Psoas muscle (tissue), 8 donors: Measurements from ENCODE around the gene AUP1. TPM values are rescaled to one million over a fixed set of nuclear protein-coding genes. Genes with fewer than 3 reads are reported as not detected.

Source experiments
- ATAC-seq, 4 donors: fragments of 200-7000 bp; cut with Tn5 transposase; one replicate each; pipeline ENCODE4 v1.9.1; 2020; ENCODE audit warnings: moderate library complexity in 3 of 4, mild to moderate bottlenecking in 2 of 4
- DNase-seq, 2 donors: peaks; one replicate each; pipeline ENCODE4 v3.0.0-alpha.2; 2020
- H3K27ac ChIP-seq: fragments of 200-600 bp; one replicate; pipeline ENCODE4 v1.8.0; 2022
- H3K27me3 ChIP-seq, 3 donors: fragments of 200-600 bp in 1 of 3; one replicate each; pipeline versions ENCODE4 v1.6.1 to v1.8.0; 2013 to 2022; ENCODE audit warnings: low read length in 2 of 3, mild to moderate bottlenecking in 2 of 3, moderate library complexity in 1 of 3; ENCODE audit not compliant: insufficient read depth in 3 of 3
- H3K36me3 ChIP-seq, 2 donors: fragments of 200-600 bp in 1 of 2; one replicate each; pipeline versions ENCODE4 v1.6.1 to v1.8.0; 2013 to 2022; ENCODE audit warnings: low read depth in 1 of 2, mild to moderate bottlenecking in 1 of 2, moderate library complexity in 1 of 2; ENCODE audit not compliant: insufficient read depth in 1 of 2
- H3K4me1 ChIP-seq: fragments of 200-600 bp; one replicate; pipeline ENCODE4 v1.8.0; 2022
- H3K4me3 ChIP-seq: fragments of 200-600 bp; one replicate; pipeline ENCODE4 v1.8.0; 2022; ENCODE audit warnings: mild to moderate bottlenecking
- H3K9me3 ChIP-seq: fragments of 200-600 bp; one replicate; pipeline ENCODE4 v1.8.0; 2022
- WGBS, 3 donors: extraction: QIAGEN DNeasy Blood & Tissue Kit; methylation state at CpG; one replicate each; pipeline versions ENCODE4 v1.1.6 to v1.1.7; 2013; 5-methylcytosine and 5-hydroxymethylcytosine counted together
- intact Hi-C, 2 donors: fragments of 100-400 bp; cut with DNase I; formaldehyde crosslinking; loops; one replicate each; pipeline versions ENCODE4 v1.11.0 to v1.14.2; 2022
- polyA plus RNA-seq, 3 donors: library from polyadenylated mRNA; stranded (reverse); fragments of 200-250 nt; gene quantifications; one replicate each; pipeline ENCODE4 v1.2.3, GENCODE V29; 2013
- total RNA-seq, 4 donors: library from RNA; stranded (reverse); fragmentation: NEBNext Ultra II Directional in 2 of 4; extraction: Animal tissue kit (Norgen Biotek cat#: 25700) in 2 of 4; gene quantifications; one replicate each; pipeline versions ENCODE4 v1.2.1 to v1.2.4, GENCODE V29; 2021 to 2023
- TF ChIP-seq, protein P1 (sequence below): fragments of 200-600 bp; IDR thresholded peaks from one replicate; pipeline ENCODE4 v1.8.0; 2022; ENCODE audit warnings: antibody characterized with exemption
- donor health status: healthy with polysubstance abuse.
- donor health status: DM: no; HTN: no; CAD: no; lungs with moderate emphysema.
- donor health status: Bipolar disorder and iron deficiency.
- donor health status: healthy.
- donor health status: DM: yes; HTN: yes; CAD: no.
- donor health status: DM: no; HTN: no; CAD: no.
- donor health status: DM: no; HTN: no; CAD: no.
- donor health status: DM: yes; HTN: yes; CAD: no.

The AUP1 gene
- total and polyA plus RNA-seq, 7 donors, result 56.0 to 205 (median 94.7) TPM

DNA sequence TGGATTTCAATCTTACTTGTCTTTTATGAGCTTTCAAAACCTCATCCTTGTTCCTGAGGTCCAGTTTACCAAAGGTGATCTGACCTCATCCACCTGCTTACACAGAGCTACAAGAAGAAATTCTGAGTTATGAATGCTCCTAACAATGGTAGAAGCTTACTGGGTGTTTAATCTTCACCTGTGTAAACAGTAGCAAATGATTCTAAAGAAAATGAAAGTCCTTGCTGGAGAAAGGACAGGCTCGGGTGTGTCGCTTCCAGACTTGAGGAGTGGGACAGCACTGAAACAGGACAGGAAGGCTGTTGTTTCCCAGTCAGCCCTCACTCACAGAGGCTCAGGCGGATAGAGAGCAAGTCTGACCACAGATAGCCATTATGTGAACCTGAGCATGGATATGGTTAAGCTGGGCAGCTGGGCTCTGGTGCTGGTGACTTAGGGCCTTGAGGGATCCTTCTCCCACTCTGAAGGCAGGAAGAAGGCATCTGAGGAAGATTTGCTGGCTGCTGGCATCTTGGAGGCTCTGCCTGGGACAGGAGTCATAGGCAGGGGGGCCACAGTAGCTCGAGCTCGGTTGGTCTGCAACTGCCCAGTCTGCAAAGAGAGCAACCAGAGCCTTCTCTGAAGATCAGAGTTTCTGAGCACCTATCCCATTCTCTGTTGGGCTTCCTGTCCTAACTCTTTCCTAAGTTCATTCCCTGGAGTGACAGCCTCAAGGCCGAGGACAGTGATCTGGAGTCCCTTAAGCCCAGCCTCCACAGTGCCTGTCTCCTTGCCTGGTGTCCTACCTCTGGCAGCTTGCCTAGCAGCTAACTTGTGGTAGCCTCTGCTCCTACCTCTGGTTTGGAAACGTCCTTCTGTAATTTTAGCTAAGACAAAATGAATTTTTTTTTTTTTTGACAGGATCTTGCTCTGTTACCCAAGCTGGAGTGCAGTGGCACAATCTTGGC is 29.1 kb upstream of the AUP1 start:
- no peak for ATAC-seq
- H3K4me3 ChIP-seq, result no peak overlapping the region
- no peaks in the 10 kb centered on the region for H3K9me3 ChIP-seq
- H3K4me1 ChIP-seq, result peaks cover 10% of the 10 kb centered on the region
- intact Hi-C loops, result no loop called here
- 62 to 72% (median 70%) methylated on average over 7 of the region's 7 CpGs for WGBS, 3 donors
- H3K27ac ChIP-seq, result no peak overlapping the region
- TF ChIP-seq, protein P1, sequence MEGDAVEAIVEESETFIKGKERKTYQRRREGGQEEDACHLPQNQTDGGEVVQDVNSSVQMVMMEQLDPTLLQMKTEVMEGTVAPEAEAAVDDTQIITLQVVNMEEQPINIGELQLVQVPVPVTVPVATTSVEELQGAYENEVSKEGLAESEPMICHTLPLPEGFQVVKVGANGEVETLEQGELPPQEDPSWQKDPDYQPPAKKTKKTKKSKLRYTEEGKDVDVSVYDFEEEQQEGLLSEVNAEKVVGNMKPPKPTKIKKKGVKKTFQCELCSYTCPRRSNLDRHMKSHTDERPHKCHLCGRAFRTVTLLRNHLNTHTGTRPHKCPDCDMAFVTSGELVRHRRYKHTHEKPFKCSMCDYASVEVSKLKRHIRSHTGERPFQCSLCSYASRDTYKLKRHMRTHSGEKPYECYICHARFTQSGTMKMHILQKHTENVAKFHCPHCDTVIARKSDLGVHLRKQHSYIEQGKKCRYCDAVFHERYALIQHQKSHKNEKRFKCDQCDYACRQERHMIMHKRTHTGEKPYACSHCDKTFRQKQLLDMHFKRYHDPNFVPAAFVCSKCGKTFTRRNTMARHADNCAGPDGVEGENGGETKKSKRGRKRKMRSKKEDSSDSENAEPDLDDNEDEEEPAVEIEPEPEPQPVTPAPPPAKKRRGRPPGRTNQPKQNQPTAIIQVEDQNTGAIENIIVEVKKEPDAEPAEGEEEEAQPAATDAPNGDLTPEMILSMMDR, result no peak
- no peaks in the 10 kb centered on the region for H3K36me3 ChIP-seq
- peaks cover 0 to 47% (median 16%) of the 10 kb centered on the region in 3 donors for H3K27me3 ChIP-seq
- DNase-seq, result no peak

DNA sequence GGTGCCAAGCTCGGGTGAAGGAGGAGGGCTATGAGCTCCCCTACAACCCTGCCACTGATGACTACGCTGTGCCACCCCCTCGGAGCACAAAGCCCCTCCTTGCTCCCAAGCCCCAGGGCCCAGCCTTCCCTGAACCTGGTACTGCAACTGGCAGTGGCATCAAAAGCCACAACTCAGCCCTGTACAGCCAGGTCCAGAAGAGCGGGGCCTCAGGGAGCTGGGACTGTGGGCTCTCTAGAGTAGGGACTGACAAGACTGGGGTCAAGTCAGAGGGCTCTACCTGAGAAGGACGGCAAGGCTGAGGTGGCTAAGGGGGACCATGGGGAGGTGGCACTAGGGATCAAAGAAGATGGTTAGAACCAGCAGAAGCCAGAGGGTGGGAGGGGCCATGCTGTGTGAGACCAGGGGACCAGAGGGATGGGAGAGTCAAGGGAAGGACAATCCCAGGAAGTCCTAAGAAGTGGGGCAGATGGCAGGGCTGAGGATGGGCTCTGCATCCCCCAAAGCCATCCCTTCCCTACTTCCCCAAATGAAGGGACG is 27.4 kb upstream of the AUP1 start:
- no peak for DNase-seq
- intact Hi-C loops, result no loop called here
- WGBS, 3 donors, result 86 to 91% (median 88%) methylated on average over 6 of the region's 6 CpGs

DNA sequence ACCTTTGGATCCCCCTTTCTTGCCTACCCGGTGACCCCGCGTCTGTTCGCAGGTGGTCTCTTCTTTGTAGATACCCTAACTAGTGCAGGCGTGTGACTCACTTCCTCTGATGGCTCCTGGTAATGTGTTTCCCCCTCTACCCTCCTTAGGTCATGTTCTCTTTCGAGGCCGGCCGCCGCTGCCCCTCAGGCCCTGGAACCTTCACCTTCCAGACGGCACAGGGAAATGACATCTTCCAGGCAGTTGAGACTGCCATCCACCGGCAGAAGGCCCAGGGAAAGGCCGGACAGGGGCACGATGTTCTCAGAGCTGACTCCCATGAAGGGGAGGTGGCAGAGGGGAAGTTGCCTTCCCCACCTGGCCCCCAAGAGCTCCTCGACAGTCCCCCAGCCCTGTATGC is 26.7 kb upstream of the AUP1 start:
- TF ChIP-seq, protein P1, result no peak
- H3K4me3 ChIP-seq, result peak overlapping the region; percentile 76
- no peak for ATAC-seq

More for the DNA sequence above, 27.4 kb upstream of the AUP1 start:
- no peak overlapping the region for H3K27ac ChIP-seq
- ATAC-seq, result no peak
- H3K4me1 ChIP-seq, result peaks cover 10% of the 10 kb centered on the region
- TF ChIP-seq, protein P1, result no peak
- peaks cover 0 to 54% (median 15%) of the 10 kb centered on the region in 3 donors for H3K27me3 ChIP-seq
- no peak overlapping the region for H3K4me3 ChIP-seq
- H3K9me3 ChIP-seq, result no peaks in the 10 kb centered on the region
- no peaks in the 10 kb centered on the region for H3K36me3 ChIP-seq

DNA sequence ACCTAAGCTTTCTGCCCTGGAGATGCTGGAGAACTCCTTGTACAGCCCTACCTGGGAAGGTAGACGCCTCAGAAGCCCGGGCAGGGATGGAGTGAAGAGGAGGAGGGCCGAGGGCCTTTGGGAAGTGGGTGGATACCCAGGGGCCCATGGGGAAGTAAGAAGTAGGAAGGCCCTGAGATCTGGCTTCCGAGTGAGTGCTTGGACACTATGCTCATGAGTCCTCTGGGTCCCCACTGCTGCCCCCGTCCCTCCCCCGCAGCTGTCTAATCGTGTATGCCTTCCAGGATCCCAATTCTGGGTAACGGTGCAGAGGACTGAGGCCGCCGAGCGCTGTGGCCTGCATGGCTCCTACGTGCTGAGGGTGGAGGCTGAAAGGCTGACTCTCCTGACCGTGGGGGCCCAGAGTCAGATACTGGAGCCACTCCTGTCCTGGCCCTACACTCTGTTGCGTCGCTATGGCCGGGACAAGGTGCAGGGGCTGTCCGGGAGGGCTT is 26.2 kb upstream of the AUP1 start:
- no peak for ATAC-seq
- H3K27me3 ChIP-seq, result peaks cover 0 to 55% (median 15%) of the 10 kb centered on the region in 3 donors
- TF ChIP-seq, protein P1, result no peak
- no peak for DNase-seq
- H3K9me3 ChIP-seq, result no peaks in the 10 kb centered on the region
- intact Hi-C loops, result no loop called here
- 61 to 80% (median 63%) methylated on average over 17 of the region's 17 CpGs for WGBS, 3 donors
- peaks cover 10% of the 10 kb centered on the region for H3K4me1 ChIP-seq
- H3K4me3 ChIP-seq, result peak overlapping the region; percentile 76
- H3K36me3 ChIP-seq, result no peaks in the 10 kb centered on the region
- H3K27ac ChIP-seq, result no peak overlapping the region

More for the DNA sequence above, 26.7 kb upstream of the AUP1 start:
- intact Hi-C loops, result no loop called here
- Histone ChIP-seq H3K4me1 (peaks cover 10% of the 10 kb centered on the region), H3K27me3 (peaks cover 0 to 56% (median 15%) of the 10 kb centered on the region in 3 donors), H3K9me3 (no peaks in the 10 kb centered on the region), H3K27ac (no peak overlapping the region), H3K36me3 (no peaks in the 10 kb centered on the region)
- DNase-seq, result no peak
- WGBS, 3 donors, result 80 to 90% (median 82%) methylated on average over 13 to 14 of the region's 14 CpGs
